ENCODE results near the gene ATP6V1B1. TPM values are rescaled to one million over a fixed set of nuclear protein-coding genes. Genes with fewer than 3 reads are reported as not detected.
A peak's percentile ranks its signal among the peaks of the same experiment; 100 is the strongest.

The ATP6V1B1 gene
- total and polyA plus RNA-seq, 9 of the 15 experiments (the other 6 are each of a cell fraction or from before 2014, with no cell fraction given): not detected

DNA sequence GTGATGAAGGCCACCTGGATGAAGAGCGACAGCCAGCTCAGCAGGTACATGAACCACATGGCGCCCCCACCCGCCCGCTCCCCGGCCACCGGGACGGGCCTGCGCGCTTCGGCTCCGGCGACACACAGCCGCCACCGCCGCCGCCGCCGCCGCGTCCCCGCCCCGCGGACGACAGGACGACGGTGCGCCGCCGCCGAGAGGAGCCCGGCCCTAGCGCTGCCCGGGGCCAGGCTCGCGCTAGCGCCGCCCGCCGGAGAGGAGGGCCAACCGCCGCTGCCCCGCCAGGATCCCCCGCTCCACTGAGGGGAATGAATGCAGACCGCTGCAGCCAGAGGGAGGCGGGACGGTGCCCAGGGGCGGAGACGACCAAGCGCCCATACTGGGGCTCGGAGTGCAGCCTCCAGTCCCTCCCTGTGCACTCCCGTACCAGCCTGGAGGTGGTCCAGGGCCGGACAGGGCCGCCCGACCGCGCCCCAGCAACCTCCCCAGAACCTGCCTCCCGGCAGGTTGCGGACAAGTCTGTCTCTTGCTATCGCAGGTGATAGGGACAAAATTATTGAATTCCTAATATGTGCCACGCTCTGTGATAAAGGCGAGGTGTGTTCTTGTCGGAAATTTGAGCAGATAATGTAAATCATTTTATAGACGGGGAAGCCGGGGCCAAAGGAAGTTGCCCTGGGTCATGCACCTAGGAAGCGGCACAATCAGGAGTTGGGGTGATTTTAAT, 59.2 kb downstream of the ATP6V1B1 start, which contains the start of gene TEX261 (continued):
- TF ChIP-seq, protein P1, sequence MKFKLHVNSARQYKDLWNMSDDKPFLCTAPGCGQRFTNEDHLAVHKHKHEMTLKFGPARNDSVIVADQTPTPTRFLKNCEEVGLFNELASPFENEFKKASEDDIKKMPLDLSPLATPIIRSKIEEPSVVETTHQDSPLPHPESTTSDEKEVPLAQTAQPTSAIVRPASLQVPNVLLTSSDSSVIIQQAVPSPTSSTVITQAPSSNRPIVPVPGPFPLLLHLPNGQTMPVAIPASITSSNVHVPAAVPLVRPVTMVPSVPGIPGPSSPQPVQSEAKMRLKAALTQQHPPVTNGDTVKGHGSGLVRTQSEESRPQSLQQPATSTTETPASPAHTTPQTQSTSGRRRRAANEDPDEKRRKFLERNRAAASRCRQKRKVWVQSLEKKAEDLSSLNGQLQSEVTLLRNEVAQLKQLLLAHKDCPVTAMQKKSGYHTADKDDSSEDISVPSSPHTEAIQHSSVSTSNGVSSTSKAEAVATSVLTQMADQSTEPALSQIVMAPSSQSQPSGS (CRISPR knock-in tag; IDR thresholded peaks at IDR 0.05): no peak
- TF ChIP-seq, protein P2, sequence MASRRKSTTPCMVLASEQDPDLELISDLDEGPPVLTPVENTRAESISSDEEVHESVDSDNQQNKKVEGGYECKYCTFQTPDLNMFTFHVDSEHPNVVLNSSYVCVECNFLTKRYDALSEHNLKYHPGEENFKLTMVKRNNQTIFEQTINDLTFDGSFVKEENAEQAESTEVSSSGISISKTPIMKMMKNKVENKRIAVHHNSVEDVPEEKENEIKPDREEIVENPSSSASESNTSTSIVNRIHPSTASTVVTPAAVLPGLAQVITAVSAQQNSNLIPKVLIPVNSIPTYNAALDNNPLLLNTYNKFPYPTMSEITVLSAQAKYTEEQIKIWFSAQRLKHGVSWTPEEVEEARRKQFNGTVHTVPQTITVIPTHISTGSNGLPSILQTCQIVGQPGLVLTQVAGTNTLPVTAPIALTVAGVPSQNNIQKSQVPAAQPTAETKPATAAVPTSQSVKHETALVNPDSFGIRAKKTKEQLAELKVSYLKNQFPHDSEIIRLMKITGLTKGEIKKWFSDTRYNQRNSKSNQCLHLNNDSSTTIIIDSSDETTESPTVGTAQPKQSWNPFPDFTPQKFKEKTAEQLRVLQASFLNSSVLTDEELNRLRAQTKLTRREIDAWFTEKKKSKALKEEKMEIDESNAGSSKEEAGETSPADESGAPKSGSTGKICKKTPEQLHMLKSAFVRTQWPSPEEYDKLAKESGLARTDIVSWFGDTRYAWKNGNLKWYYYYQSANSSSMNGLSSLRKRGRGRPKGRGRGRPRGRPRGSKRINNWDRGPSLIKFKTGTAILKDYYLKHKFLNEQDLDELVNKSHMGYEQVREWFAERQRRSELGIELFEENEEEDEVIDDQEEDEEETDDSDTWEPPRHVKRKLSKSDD (conservative IDR thresholded peaks at IDR 0.05; ENCODE audit: low read length): no peak
- TF ChIP-seq ELF4 (CRISPR knock-in tag; IDR thresholded peaks at IDR 0.05) (no peak), MYC (IDR thresholded peaks at IDR 0.05; ENCODE audit: low read depth, low read length) (peak; percentile 45), MYC (CRISPR knock-in tag; IDR thresholded peaks at IDR 0.05; ENCODE audit: borderline replicate concordance, low read depth) (no peak), OTX1 (CRISPR knock-in tag; IDR thresholded peaks at IDR 0.05) (no peak), HMG20A (CRISPR knock-in tag; conservative IDR thresholded peaks at IDR 0.05) (no peak), STAT5A (IDR thresholded peaks at IDR 0.05; ENCODE audit: borderline replicate concordance, low read length) (no peak), BRD9 (IDR thresholded peaks at IDR 0.05; ENCODE audit: low read depth, partially characterized antibody) (no peak)
- TF ChIP-seq, protein P3, sequence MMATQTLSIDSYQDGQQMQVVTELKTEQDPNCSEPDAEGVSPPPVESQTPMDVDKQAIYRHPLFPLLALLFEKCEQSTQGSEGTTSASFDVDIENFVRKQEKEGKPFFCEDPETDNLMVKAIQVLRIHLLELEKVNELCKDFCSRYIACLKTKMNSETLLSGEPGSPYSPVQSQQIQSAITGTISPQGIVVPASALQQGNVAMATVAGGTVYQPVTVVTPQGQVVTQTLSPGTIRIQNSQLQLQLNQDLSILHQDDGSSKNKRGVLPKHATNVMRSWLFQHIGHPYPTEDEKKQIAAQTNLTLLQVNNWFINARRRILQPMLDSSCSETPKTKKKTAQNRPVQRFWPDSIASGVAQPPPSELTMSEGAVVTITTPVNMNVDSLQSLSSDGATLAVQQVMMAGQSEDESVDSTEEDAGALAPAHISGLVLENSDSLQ (IDR thresholded peaks at IDR 0.05): no peak
- TF ChIP-seq, protein P4, sequence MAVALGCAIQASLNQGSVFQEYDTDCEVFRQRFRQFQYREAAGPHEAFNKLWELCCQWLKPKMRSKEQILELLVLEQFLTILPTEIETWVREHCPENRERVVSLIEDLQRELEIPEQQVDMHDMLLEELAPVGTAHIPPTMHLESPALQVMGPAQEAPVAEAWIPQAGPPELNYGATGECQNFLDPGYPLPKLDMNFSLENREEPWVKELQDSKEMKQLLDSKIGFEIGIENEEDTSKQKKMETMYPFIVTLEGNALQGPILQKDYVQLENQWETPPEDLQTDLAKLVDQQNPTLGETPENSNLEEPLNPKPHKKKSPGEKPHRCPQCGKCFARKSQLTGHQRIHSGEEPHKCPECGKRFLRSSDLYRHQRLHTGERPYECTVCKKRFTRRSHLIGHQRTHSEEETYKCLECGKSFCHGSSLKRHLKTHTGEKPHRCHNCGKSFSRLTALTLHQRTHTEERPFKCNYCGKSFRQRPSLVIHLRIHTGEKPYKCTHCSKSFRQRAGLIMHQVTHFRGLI (CRISPR knock-in tag; IDR thresholded peaks at IDR 0.05): no peak
- TF ChIP-seq, protein P5, sequence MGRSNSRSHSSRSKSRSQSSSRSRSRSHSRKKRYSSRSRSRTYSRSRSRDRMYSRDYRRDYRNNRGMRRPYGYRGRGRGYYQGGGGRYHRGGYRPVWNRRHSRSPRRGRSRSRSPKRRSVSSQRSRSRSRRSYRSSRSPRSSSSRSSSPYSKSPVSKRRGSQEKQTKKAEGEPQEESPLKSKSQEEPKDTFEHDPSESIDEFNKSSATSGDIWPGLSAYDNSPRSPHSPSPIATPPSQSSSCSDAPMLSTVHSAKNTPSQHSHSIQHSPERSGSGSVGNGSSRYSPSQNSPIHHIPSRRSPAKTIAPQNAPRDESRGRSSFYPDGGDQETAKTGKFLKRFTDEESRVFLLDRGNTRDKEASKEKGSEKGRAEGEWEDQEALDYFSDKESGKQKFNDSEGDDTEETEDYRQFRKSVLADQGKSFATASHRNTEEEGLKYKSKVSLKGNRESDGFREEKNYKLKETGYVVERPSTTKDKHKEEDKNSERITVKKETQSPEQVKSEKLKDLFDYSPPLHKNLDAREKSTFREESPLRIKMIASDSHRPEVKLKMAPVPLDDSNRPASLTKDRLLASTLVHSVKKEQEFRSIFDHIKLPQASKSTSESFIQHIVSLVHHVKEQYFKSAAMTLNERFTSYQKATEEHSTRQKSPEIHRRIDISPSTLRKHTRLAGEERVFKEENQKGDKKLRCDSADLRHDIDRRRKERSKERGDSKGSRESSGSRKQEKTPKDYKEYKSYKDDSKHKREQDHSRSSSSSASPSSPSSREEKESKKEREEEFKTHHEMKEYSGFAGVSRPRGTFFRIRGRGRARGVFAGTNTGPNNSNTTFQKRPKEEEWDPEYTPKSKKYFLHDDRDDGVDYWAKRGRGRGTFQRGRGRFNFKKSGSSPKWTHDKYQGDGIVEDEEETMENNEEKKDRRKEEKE (IDR thresholded peaks at IDR 0.05; ENCODE audit: borderline replicate concordance in 1 of 2, control insufficient read depth in 1 of 2, low read depth in 2 of 2, low read length in 1 of 2): peak in 1 of 2 experiments; percentile 73; a peak in 1 of 4 replicates
